HK-2 (cell line): ENCODE data around the gene SRBD1.

Experiments used
- DNase-seq: peaks from one replicate; pipeline ENCODE4 v3.0.0-alpha.2; 2018; ENCODE audit not compliant: unreplicated experiment

The SRBD1 gene

GRCh38 chr2:45631955-45632354, 20.9 kb upstream of the SRBD1 start:
- DNase-seq: no peak

DNA sequence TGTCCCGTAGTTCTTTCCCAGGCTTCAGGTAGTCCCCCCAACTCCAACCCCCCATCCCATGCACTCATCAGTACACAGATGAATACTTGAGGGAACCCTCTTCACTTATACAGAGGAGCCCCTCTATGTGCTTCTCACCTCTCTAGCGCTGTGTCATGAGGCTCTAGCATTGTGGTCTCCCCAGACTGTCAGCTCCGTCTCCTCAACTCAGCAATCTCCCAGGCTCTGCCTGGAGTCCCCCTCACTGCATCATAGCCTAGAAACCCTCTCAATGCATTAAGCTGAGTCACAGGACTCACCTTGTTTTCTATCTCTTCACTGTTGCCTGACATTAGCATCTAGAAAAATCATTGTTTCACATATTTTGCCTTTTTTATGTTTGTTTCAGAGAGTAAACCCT, 20.3 kb upstream of the SRBD1 start:
- no peak for DNase-seq

- DNase-seq: no peak
Measured at GRCh38 chr2:45629971-45630370, 18.9 kb upstream of the SRBD1 start.

GRCh38 chr2:45627911-45628310, 16.8 kb upstream of the SRBD1 start:
- peak; percentile 22 for DNase-seq

- no peak for DNase-seq
Measured at GRCh38 chr2:45626387-45627221, 15.5 kb upstream of the SRBD1 start.

GRCh38 chr2:45625824-45626223, 14.8 kb upstream of the SRBD1 start:
- no peak for DNase-seq

DNA sequence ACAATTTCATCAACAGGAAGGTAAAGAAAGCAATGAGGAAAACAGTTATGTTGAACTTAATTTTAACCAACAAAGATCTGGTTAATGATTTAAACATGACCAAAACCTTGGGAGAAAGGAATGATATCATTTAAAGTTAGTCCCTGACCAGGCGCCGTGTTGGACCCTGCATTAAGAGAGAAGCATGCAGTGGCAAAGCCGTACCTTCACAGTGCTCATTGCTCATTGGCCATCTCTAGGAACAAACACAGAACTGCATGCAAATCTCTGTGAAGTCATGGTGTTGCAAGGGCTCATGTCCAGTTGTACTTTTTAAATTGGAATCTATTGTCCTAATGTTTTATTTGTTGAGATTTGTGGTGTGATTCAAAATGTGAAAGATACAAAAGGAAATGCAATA, 12.0 kb upstream of the SRBD1 start:
- DNase-seq: no peak

GRCh38 chr2:45622336-45623075, 11.4 kb upstream of the SRBD1 start:
- no peak for DNase-seq

- DNase-seq: no peak
Measured at GRCh38 chr2:45617496-45617895, 6.4 kb upstream of the SRBD1 start.

DNA sequence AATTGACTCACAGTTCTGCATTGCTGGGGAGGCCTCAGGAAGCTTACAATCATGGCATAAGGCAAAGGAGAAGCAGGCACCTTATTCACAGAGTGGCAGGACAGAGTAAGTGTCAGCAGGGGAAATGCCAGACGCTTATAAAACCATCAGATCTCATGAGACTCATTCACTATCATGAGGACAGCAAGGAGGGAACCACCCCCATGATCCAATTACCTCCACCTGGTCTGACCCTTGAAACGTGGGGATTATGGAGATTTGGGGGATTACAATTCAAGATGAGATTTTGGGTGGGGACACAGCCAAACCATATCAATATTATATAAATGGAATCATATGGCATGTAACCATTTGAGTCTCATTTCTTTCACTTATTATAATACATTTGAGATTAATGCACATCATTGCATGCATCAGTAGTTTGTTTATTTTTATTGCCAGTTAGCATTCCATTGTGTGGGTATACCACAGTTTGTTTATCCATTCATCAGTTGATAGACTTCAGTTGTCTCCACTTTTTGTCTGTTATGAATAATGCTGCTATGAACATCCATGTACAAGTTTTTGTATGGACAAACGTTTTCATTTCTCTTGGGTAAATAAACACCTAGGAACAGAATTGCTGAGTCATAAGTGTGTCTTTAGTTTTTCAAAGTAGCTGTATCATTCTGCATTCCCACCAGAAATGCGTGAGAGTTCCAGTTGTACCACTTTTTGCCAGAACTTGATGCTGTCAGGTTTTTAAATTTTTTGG, 5.8 kb upstream of the SRBD1 start:
- no peak for DNase-seq

- DNase-seq: no peak
Measured at GRCh38 chr2:45614871-45615415, 3.9 kb upstream of the SRBD1 start.

- no peak for DNase-seq
Measured at GRCh38 chr2:45614330-45614729, 3.3 kb upstream of the SRBD1 start.

GRCh38 chr2:45612731-45613130, 1.7 kb upstream of the SRBD1 start:
- DNase-seq: no peak

DNA sequence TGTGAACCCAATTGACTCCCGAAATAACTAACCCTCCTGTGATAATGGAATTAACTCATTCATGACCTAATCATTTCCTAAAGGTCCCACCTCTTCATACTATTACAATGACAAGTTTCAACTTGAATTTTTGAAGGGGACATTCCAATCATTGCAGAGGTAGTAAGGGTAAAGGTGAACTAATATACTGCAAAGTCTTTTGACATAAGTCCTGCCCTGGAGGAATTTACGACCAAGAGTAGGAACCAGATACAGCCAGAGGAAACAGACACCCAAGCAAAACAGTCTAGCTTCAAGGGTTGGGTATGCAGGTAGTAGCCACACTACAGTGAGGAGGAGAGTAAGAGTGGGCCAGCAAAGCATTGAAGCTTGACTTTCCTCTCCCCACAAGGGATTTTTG, 1.2 kb upstream of the SRBD1 start:
- DNase-seq: no peak

DNA sequence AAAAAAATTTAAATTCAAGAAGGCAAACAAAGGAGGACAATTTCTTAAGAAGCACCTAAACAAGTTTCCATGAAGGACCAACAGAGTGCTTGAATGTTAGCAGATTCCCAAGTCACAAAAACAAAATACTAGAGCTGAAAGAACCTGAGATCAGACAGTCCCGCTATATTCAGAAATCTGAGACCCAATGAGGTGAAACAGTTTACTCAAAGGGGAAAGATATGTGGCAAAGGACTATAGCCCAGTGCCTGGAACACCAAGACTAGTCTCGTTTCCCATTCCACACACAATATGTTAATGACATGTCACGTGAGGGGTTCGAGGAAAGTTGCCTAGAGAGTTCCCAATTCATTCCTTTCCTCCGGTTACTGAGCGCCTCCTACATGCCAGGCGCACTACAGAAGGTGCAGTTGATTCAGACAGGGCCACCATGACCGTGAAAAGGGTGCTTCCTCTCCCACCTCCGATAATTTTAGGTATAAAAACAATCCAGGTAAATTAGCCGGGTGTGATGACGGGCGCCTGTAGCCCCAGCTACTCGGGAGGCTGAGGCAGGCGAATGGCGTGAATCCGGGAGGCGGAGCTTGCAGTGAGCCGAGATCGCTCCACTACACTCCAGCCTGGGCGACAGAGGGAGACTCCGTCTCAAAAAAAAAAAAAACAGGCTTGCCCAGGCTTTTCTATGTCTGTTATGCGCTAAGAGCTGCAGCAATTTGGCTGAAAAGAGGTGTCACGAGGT, 617 bp downstream of the SRBD1 start:
- DNase-seq: peak; percentile 44

DNA sequence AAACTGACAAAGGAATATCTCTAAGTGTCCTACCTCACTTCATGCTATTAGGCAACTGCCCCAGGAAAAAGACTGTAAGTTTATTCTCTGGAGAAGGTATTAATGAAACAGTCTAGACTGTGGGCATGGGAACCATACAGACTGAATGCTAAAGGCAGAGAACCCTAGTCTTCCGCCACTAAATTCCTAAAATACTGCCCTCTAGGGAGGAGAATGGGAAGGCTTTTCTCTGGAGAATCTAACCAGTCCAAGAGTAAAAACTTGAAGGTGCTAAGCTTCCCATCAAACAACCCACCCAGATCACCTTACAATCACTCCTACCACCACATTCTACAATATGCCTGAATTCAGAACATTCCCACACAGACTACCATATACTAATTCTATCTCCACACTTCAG, 3.4 kb downstream of the SRBD1 start:
- no peak for DNase-seq

DNA sequence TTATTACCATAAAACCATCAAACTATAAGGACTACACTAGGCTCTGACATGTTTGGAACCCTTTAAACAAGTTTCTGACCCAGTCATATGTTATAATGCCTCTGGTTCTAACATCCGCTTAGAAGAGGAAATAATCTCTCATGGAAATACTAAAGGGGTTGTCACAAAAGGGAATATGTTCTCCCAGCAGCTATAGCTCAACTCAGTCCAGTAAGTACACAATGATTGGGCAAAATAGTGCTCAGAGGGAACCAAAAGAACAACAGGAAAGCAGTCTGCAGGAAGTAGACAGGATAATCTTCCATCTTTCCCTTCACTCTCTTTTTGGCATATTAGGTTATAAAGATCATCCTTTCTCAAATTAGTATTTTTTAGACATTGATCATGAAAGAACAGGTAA, 4.3 kb downstream of the SRBD1 start:
- no peak for DNase-seq

- DNase-seq: no peak
Measured at GRCh38 chr2:45605116-45605515, 6.0 kb downstream of the SRBD1 start.

- DNase-seq: no peak
Measured at GRCh38 chr2:45602624-45603023, 8.4 kb downstream of the SRBD1 start.

- DNase-seq: no peak
Measured at GRCh38 chr2:45598545-45598944, 12.5 kb downstream of the SRBD1 start.

DNA sequence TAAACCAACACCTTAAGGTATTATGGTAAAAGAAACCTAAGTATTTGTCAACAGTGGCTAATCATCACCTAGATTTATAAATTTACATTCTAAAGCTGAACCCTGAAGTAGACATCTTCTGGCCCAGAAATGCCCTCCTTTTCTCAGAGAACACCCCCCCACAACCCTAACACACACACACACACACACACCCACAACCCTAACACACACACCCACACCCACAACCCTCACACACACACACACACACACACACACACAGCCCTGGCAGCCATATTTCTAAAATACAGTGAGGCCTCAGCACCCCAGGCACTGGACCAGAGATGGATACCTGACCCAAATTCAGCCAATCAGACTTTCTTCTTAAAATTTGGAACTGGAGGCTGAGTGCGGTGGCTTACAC, 14.3 kb downstream of the SRBD1 start:
- DNase-seq: no peak
